Testis (tissue), 2 donors: ENCODE measurements around the gene PRR30.

Experiments
- POLR2A ChIP-seq: fragments of 450-650 bp; IDR thresholded peaks from one replicate; pipeline ENCODE4 v1.6.1; 2017; ENCODE audit warnings: antibody characterized with exemption, mild to moderate bottlenecking, moderate library complexity
- TF ChIP-seq, protein P1 (sequence below), 3 experiments: fragments of 450-650 bp in 2 of 3; fragments of 200-600 bp in 1 of 3; sonication (generic) in 1 of 3; IDR thresholded peaks; one replicate each; pipeline ENCODE4 v1.5.1; 2016 to 2019; ENCODE audit warnings: antibody characterized with exemption in 3 of 3, mild to moderate bottlenecking in 2 of 3, moderate library complexity in 1 of 3

DNA sequence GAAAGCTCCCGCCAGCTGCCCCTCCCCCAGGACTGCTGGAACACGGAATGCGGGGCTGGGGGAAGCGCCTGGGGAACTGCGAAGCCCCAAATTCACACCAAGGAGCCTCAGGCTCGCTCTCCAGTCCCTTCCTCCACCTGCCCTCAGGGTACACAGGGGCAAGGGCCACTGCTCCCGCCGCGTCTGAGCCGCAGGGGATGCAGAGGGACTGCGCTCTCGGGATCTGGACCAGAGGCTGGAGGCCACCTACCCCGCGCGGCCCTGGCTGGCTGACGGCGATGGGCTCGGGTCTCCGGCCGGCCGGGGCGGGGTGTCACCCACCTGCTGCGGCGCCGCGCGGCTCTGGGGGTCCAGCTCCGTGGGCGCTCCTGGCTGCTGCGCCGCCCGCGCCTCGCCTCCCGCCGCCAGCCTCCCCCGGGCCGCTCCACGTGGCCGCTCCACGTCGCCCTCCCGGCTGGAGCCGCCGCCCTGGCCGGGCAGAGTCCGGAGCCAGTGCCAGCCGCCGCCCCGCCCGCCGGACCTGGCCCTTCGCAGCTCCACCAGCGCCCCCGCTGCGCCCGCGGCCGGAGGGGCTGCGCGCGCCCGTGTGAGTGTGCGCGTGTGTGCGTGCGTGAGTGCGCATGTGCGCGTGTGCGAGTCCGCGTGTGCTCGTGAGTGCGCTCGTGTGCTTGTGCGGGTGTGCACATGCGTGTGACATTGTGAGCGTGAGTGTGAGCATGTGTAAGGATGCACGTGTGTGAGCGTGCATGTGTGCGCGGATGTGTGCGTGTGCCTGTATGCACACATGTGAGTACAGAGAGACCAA is 20.5 kb downstream of the PRR30 start, which contains the start of gene CGREF1:
- TF ChIP-seq, protein P1, sequence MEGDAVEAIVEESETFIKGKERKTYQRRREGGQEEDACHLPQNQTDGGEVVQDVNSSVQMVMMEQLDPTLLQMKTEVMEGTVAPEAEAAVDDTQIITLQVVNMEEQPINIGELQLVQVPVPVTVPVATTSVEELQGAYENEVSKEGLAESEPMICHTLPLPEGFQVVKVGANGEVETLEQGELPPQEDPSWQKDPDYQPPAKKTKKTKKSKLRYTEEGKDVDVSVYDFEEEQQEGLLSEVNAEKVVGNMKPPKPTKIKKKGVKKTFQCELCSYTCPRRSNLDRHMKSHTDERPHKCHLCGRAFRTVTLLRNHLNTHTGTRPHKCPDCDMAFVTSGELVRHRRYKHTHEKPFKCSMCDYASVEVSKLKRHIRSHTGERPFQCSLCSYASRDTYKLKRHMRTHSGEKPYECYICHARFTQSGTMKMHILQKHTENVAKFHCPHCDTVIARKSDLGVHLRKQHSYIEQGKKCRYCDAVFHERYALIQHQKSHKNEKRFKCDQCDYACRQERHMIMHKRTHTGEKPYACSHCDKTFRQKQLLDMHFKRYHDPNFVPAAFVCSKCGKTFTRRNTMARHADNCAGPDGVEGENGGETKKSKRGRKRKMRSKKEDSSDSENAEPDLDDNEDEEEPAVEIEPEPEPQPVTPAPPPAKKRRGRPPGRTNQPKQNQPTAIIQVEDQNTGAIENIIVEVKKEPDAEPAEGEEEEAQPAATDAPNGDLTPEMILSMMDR (IDR thresholded peaks at IDR 0.05), result no peak
- TF ChIP-seq POLR2A, result no peak
